ENCODE results near the gene KRT8. TPM values are rescaled to one million over a fixed set of nuclear protein-coding genes. Genes with fewer than 3 reads are reported as not detected.

The KRT8 gene
- total RNA-seq, 2 experiments from 2014 or later, result 0.16 to 0.89 TPM

GRCh38 chr12:52917800-52918199 lies 12.9 kb upstream of the KRT8 start:
- no peaks in the 10 kb centered on the region for H3K4me1 ChIP-seq (ENCODE audit: insufficient read depth, low read length, poor library complexity, severe bottlenecking)
- H3K9me3 ChIP-seq (ENCODE audit: low read length), result no peaks in the 10 kb centered on the region
- BruUV-seq (replicated peaks), result no TSS peak
- no peak for TF ChIP-seq CTCF (conservative IDR thresholded peaks at IDR 0.05; ENCODE audit: low read length)
- TF ChIP-seq EZH2phosphoT487 (IDR thresholded peaks at IDR 0.05; ENCODE audit: borderline replicate concordance, low read depth, low read length), result no peak
- intact Hi-C loops (cut with micrococcal nuclease; ENCODE audit: unreplicated experiment), result no loop called here
- no peak overlapping the region for H2AFZ ChIP-seq (ENCODE audit: low read length)
- H4K20me1 ChIP-seq (ENCODE audit: insufficient read depth, low read length), result no peaks in the 10 kb centered on the region
- H3K4me2 ChIP-seq (ENCODE audit: low read length), result no peak overlapping the region
- POLR2A ChIA-PET, result interaction anchor here (0.6 kb wide), 1 partner anchor 65 kb away, joined by 3 read pairs; no protein-coding TSS in a partner anchor
- no peak overlapping the region for H3K4me3 ChIP-seq (ENCODE audit: low read depth, low read length, poor library complexity, severe bottlenecking)
- no peaks in the 10 kb centered on the region for H3K36me3 ChIP-seq (ENCODE audit: insufficient read depth, low read length)
- CTCF ChIA-PET (ENCODE audit: unreplicated experiment), result no interaction called here
- no peaks in the 10 kb centered on the region for H3K79me2 ChIP-seq (ENCODE audit: insufficient read depth, low read depth, low read length)
- H3K27ac ChIP-seq (ENCODE audit: low read depth, low read length, poor library complexity, severe bottlenecking), result no peak overlapping the region
- no peaks in the 10 kb centered on the region for H3K9me2 ChIP-seq (ENCODE audit: insufficient read depth, low read length)
- DNase-seq (ENCODE audit: low spot score), result no peak

DNA sequence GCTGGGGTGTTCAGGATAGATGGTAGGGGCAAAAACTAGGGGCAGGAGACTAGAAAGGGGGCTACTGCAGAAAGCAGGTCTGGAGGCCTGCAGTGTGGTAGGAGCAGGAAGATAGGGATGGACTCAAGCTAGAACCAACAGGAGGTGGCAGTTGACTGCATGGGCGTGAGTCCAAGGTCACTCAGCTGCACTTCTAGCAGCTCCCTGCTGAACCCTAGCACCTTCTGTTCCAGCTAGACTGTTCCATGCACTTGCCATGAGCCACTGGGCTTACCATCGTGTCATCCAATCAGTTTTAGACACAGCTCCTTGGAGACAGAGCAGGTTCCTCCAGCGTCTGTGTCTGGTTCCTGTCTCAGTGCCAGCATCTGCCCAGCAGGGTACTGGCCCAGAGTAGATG lies 11.3 kb upstream of the KRT8 start:
- no TSS peak for BruUV-seq (replicated peaks)
- Histone ChIP-seq H3K4me1 (ENCODE audit: insufficient read depth, low read length, poor library complexity, severe bottlenecking) (no peaks in the 10 kb centered on the region), H3K79me2 (ENCODE audit: insufficient read depth, low read depth, low read length) (no peaks in the 10 kb centered on the region), H3K4me2 (ENCODE audit: low read length) (no peak overlapping the region), H2AFZ (ENCODE audit: low read length) (no peak overlapping the region), H3K36me3 (ENCODE audit: insufficient read depth, low read length) (no peaks in the 10 kb centered on the region), H3K27ac (ENCODE audit: low read depth, low read length, poor library complexity, severe bottlenecking) (no peak overlapping the region), H3K9me2 (ENCODE audit: insufficient read depth, low read length) (no peaks in the 10 kb centered on the region), H4K20me1 (ENCODE audit: insufficient read depth, low read length) (no peaks in the 10 kb centered on the region), H3K4me3 (ENCODE audit: low read depth, low read length, poor library complexity, severe bottlenecking) (no peak overlapping the region), H3K9me3 (ENCODE audit: low read length) (no peaks in the 10 kb centered on the region)
- DNase-seq (ENCODE audit: low spot score), result no peak
- intact Hi-C loops (cut with micrococcal nuclease; ENCODE audit: unreplicated experiment), result no loop called here
- ChIA-PET POLR2A (interaction anchor here (0.8 kb wide), 1 partner anchor 538 kb away, joined by 3 read pairs; no protein-coding TSS in a partner anchor), CTCF (ENCODE audit: unreplicated experiment) (no interaction called here)
- TF ChIP-seq CTCF (conservative IDR thresholded peaks at IDR 0.05; ENCODE audit: low read length) (no peak), EZH2phosphoT487 (IDR thresholded peaks at IDR 0.05; ENCODE audit: borderline replicate concordance, low read depth, low read length) (no peak)

GRCh38 chr12:52915637-52916036 lies 10.8 kb upstream of the KRT8 start:
- ChIA-PET POLR2A (interaction anchor here (0.6 kb wide), 1 partner anchor 40 kb away, joined by 4 read pairs; no protein-coding TSS in a partner anchor), CTCF (ENCODE audit: unreplicated experiment) (no interaction called here)
- Histone ChIP-seq H3K4me2 (ENCODE audit: low read length) (no peak overlapping the region), H4K20me1 (ENCODE audit: insufficient read depth, low read length) (no peaks in the 10 kb centered on the region), H3K79me2 (ENCODE audit: insufficient read depth, low read depth, low read length) (no peaks in the 10 kb centered on the region), H3K9me2 (ENCODE audit: insufficient read depth, low read length) (no peaks in the 10 kb centered on the region), H3K4me3 (ENCODE audit: low read depth, low read length, poor library complexity, severe bottlenecking) (no peak overlapping the region), H3K27ac (ENCODE audit: low read depth, low read length, poor library complexity, severe bottlenecking) (no peak overlapping the region), H3K9me3 (ENCODE audit: low read length) (no peaks in the 10 kb centered on the region), H3K36me3 (ENCODE audit: insufficient read depth, low read length) (no peaks in the 10 kb centered on the region), H2AFZ (ENCODE audit: low read length) (no peak overlapping the region), H3K4me1 (ENCODE audit: insufficient read depth, low read length, poor library complexity, severe bottlenecking) (peaks cover 2% of the 10 kb centered on the region)
- BruUV-seq (replicated peaks), result no TSS peak
- TF ChIP-seq CTCF (conservative IDR thresholded peaks at IDR 0.05; ENCODE audit: low read length) (no peak), EZH2phosphoT487 (IDR thresholded peaks at IDR 0.05; ENCODE audit: borderline replicate concordance, low read depth, low read length) (no peak)
- intact Hi-C loops (cut with micrococcal nuclease; ENCODE audit: unreplicated experiment), result no loop called here
- no peak for DNase-seq (ENCODE audit: low spot score)

All from OCI-LY7 (cell line).